IPS-18c (cell line): ENCODE measurements around the gene LIPH.
"Not testable (repeated sequence)": the region's sequence is repeated elsewhere in the genome, so short reads cannot be mapped to it uniquely, and the experiment has no call there.

Experiments used
- H3K4me3 ChIP-seq: 2 replicates; pipeline ENCODE4 v1.7.0; 2013; ENCODE audit warnings: low read depth, mild to moderate bottlenecking, low read length, moderate library complexity; ENCODE audit not compliant: insufficient read depth
- H3K9me3 ChIP-seq: one replicate; pipeline ENCODE4 v1.6.1; 2013; ENCODE audit warnings: mild to moderate bottlenecking, low read length, moderate library complexity; ENCODE audit not compliant: control insufficient read depth, insufficient read depth

LIPH gene

DNA sequence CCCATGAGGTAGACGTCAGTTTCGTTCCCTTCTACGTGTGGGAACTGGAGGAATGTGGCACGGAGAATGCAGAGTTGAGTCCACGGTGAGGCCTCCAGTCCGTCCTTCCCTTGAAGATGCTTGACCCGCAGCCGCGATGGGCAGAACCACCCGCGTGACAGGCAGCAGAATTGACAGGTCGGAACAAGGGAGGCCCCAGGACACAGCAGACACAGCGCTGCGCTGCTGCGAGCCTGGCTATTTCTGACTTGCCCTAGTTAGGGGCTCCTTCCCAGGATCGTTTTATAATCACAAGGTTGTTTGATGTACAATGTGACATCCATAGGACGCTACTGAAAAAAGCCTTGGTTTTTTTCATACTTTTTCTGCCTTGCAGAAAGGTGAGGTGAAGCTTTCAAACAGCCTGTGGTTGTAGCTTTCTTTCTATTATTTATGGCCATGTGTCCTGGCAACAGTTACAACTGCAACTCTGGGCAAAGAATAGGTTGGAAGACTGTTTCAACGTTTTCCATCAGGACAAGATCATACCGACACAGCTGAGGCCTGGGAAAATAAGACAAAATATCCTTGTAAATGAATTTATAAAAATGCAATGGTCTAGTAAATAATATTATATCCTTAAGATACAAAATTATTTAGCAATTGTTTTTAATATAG, 43.9 kb downstream of the LIPH start:
- no peak overlapping the region for H3K4me3 ChIP-seq

DNA sequence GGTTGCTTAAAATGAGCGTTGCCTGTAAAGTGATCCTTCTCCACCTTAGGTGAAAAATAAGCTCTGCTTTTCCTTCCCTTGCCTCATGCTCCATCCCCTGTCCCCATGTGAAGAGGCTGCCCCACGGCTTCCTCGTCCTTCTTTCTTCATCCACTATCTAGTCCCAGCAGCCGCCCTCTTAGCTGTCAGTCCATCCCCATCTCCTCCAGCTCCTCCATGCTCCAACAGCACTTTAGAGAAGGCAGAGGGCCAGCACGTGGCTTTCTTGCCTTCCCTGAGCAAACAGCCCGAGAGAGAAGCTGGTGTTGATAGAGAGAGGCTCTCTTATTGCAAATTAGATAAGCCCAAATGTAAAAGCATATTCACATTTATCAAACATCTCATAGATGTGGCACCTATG, 44.5 kb downstream of the LIPH start:
- H3K4me3 ChIP-seq: no peak overlapping the region
- no peaks in the 10 kb centered on the region for H3K9me3 ChIP-seq

More for the DNA sequence above, 43.9 kb downstream of the LIPH start:
- no peaks in the 10 kb centered on the region for H3K9me3 ChIP-seq

DNA sequence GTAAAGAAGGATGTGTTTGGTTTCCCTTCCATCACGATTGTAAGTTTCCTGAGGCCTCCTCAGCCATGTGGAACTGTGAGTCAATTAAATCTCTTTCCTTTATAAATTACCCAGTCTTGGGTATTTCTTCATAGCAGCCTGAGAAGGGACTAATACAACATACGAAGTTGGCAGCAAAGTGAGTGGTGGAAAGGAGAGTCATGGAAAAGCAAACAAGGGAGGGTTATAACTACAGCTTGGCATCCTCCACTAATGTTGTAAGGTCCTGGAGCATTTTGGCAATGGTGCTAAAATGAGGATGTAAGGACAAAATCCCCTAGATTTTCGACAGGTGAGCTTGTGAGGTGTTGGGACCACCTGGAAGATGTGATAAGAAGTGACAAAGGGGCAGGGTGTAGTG, 47.8 kb downstream of the LIPH start:
- Histone ChIP-seq H3K9me3 (peaks cover 2% of the 10 kb centered on the region), H3K4me3 (no peak overlapping the region)

DNA sequence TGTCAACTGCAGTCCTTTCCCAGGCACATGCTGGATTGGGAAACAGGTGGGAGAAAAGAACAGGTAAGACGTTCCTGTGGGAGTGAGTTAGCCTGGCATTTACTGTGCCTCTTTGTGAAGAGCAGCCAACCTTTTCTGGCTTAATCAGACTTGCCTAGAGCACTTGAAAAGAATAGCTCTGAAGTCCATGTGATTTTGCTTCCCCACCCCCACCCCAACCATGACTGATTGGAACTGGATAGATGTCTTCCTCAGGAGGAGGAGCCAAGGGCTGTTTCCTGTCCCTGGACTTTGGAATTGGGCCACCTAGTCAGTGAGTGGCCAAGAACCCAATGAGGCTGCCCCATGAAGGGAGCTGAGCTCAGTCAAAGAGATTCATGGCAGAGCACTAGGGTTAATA, 48.9 kb downstream of the LIPH start:
- H3K9me3 ChIP-seq: peaks cover 2% of the 10 kb centered on the region
- H3K4me3 ChIP-seq: no peak overlapping the region

DNA sequence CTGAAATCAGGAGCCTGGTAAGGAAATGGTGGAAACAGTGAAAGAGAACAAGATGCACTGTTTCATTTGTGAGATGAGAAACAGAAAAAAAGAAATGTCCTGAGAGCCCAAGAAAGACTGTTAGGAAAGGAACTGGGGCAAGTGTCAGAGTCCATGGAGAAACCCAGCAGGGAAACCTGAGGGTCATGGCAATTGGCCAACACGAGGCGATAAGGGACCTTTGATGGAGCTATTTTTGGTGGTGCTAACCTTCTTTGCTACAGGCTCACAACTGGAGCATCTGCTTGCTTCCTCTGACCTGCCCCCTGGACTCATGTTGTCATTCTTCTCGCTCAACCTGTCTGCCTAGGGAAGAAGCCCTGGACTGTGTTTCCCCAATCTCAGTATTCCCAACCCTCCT, 49.4 kb downstream of the LIPH start:
- no peak overlapping the region for H3K4me3 ChIP-seq

DNA sequence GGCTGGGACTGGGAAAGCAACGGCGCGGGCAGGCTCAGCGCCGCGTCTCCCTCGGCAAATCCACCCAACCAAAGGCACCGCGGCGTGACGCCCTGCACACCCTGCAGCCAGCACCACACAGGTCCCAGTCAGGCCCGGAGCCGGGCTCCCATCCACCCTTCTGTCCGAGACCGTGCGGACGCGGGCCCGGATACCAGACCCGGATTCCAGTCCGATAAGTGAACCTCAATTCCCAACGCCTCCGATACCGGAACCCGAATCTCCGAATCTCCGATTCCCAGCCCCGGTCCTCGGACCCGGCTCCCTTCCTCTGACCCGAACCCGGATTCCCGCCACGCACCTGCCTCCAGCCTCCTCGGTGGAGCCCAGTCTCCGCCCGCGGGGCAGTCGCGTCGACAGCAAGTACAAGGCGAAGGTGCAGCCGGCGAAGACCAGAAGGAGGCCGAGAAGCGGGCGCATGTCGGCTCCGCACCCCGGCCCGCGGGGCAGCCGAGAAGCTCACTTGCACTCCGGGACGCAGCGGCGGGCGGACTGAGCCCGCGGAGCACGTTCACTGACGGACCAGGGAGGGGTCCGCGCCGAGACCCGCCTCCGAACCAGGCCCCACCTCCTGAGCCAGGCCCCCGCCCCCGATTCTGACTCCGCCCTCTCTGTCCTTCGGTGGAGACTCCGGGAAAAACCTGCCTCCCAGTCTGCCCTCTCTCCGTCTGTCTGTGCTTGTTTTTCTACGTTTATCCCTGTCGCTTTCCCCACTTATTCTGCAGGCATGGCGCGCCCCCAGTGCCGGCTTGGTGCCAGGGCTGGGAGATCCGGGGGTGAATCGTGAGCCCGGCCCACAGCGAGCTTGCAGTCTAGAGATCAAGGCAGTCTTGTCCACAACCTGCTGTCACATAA, 53.6 kb downstream of the LIPH start, which contains the start of gene TMEM41A:
TSS of gene TMEM41A (minus strand) at position 533 of the 894 bp plus-strand sequence. CDS start at position 459, 74 bp downstream.
- Histone ChIP-seq H3K4me3 (peak within 1 kb of the TSS; percentile 99), H3K9me3 (peaks cover 2% of the 10 kb centered on the region)

More for the DNA sequence above, 49.4 kb downstream of the LIPH start:
- peaks cover 2% of the 10 kb centered on the region for H3K9me3 ChIP-seq

DNA sequence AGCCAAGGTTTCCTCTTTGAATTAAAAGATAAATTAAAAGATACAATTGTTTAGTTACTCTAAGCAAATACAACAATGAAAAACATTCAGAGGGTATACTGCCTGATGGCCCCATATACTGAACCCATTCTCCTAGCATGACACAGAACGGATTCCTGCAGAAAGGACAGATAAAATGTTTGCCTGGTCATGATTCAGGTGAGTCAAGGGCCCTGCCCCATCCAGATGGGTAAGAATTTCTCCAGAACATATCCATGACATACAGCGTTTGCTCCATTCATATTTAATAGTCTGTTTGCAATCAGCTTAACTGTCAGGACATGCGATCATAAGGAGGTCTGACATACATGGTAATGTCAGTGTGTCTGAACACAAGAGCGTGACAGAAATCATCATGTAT, 62.1 kb downstream of the LIPH start:
- no peaks in the 10 kb centered on the region for H3K9me3 ChIP-seq

DNA sequence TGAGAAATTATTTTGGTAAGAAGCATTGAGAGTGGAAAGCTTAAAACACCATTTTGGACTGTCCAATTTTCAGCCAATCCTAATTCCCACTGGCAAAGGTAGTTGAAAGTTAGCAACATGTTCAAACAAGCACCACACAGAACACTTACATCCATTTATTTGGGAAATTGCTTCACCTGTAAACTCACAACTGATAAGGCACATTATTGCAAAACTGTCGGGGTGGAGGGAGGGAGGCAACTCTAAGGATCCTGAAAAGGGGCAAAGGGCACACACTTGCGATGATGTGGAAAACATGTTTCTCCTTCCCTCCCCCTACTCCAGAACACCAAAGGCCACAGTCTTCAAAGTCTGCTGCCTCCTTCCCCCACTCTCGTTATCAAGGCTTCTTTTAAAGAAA, 62.9 kb downstream of the LIPH start:
- Histone ChIP-seq H3K9me3 (no peaks in the 10 kb centered on the region), H3K4me3 (no peak overlapping the region)

More for the DNA sequence above, 62.1 kb downstream of the LIPH start:
- H3K4me3 ChIP-seq: no peak overlapping the region

DNA sequence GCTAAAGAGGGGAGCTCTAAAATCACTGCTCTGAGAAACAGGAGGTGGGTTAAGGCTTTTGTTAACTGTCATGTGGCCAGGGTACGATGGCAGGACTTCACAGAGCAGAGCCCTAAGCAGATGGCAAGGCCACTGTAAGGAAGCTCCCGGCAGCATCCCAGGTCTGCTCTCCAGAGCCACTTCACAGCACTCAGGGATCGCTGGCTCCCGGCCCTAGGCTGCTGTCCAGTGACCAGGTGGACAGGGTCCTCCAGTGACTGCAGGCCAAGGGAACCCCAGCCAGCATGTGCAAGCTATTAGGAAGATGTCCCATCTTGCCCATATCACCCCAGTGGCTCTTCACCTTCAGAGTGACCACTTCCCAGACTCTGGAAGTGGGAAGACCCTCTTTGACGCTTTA, 63.9 kb downstream of the LIPH start:
- Histone ChIP-seq H3K9me3 (no peaks in the 10 kb centered on the region), H3K4me3 (no peak overlapping the region)

DNA sequence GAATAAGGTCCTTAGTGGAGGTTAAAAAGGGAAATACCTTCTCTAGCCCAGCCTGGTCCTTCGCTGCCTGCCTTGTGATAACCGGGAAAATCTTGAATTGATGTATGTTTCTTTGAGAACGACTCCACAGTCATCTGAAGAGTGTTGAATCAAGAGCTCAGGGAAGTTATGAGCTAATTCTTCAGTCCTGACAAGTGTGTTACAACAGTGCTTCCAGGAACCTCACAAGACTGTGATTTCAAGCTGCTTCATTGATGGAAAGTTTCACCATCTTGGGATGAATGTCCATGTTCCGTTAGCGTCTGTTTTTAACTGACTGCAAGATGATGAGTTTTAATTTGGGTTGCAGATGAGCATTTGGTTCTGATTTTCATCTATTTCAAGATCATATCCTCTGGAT, 66.0 kb downstream of the LIPH start:
- Histone ChIP-seq H3K9me3 (no peaks in the 10 kb centered on the region), H3K4me3 (no peak overlapping the region)

DNA sequence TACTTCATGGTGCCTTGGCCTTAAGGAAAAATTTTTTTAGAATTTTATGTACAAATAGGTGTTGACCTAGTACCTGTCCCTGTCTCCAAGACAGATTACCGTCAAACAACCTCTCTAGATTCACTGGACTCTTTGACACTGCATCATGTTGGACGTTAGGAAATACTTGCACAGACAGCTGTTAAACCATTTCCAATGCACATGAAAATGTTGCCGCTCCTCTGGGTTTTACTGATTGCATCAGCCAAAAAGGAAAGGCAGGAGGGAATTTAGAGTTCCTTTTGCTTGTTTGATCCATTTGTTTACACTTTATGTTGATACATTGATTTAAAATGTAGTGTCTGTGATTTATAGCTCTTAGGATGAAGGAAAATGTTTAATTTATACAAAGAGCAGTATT, 68.1 kb downstream of the LIPH start:
- H3K4me3 ChIP-seq: no peak overlapping the region
- H3K9me3 ChIP-seq: no peaks in the 10 kb centered on the region

DNA sequence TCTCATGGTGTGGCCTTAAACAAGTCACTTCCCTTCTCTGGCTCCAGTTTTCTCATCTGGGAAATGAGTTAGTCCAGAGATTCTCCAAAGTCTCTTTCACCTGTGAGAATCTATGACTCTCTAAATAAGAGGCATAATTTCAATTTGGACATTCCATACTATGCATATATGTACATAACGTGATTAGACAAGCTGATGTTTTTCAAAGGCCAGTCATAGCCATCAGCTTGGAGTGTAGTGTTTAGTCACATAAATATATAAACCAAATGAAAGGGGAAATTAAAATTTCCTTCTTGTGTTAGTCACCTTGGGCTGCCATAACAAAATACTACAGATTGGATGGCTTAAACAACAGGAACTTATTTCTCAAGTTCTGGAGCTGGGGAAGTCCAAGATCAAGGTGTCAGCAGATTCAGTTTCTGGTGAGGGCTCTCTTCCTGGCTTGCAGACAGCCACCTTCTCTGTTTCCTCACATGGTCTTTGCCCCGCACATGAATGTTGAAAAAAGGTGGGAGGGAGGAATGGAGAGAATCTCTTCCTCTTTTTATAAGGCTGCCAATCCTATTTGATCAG, 72.9 kb downstream of the LIPH start:
- no peaks in the 10 kb centered on the region for H3K9me3 ChIP-seq
- no peak overlapping the region for H3K4me3 ChIP-seq

DNA sequence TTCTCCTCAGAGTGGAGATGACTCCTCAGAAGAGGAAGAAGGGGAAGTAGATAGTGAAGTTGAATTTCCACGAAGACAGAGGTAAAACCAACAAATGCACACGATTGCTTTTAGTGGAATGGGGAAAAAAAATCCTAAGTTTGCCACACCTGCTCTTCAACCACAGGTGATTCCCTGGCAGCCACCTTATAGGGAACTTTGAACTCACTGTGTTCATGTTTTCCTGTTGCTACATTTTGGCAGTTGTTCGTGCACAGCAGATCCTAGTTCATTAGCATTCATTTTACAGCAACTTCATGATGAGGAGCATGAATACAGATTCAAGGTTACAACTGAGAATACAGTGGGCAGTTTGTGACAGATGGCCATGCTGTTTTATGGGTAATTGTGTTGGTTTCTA, 75.1 kb downstream of the LIPH start:
- Histone ChIP-seq H3K9me3 (no peaks in the 10 kb centered on the region), H3K4me3 (no peak overlapping the region)

DNA sequence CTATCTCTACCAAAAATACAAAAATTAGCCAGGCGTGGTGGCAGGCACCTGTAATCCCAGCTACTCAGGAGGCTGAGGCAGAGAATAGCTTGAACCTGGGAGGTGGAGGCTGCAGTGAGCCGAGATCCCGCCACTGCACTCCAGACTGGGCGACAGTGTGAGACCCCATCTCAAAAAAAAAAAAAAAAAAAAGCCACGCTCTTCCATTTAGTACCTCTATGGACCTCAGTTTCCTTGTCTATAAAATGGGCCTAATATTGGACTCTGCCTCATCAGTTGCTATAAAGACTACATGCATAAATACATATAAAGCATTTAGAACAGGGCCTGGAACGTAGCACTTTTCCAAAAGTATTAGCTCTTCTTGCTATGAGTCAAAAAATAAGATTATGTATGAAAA, 77.5 kb downstream of the LIPH start:
- H3K4me3 ChIP-seq, H3K9me3 ChIP-seq: not testable (repeated sequence)

DNA sequence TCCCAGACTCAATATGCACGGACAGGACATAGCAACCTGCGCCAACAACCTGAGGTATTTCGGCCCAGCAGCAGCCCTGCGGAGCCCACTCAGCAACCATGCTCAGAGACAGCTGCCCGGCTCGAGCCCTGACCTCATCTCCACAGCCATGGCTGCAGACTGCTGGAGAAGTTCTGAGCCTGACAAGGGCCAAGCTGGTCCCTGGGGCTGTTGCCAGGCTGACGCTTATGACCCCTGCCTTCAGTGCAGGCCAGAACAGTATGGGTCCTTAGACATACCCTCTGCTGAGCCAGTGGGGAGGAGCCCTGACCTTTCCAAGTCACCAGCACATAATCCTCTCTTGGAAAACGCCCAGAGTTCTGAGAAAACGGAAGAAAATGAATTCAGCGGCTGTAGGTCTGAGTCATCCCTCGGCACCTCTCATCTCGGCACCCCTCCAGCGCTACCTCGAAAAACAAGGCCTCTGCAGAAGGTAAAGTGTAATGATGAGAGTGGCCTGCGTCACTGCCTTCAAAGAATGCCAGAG, 79.0 kb downstream of the LIPH start:
- peaks cover 2% of the 10 kb centered on the region for H3K9me3 ChIP-seq

DNA sequence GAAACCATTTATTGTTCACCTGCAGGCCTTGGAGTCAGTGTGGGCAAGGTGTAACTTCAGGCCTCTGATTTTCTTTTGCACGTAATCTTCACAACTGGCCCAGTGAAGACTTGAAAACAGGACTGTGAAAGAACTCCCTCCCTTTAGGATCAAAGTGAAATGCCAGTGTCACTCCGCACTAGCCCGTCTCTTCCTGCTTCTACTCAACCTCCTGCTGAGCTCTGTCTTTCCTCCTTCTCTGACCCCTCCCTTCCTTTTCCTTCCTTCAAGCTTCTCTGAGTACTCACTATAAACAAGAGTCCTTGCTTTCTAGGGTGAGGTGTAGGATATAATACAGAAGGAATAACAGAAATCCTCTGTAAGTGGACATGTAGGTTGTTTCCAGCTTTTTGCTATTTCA, 82.1 kb downstream of the LIPH start:
- Histone ChIP-seq H3K9me3 (peaks cover 2% of the 10 kb centered on the region), H3K4me3 (no peak overlapping the region)

More for the DNA sequence above, 79.0 kb downstream of the LIPH start:
- H3K4me3 ChIP-seq: no peak overlapping the region

DNA sequence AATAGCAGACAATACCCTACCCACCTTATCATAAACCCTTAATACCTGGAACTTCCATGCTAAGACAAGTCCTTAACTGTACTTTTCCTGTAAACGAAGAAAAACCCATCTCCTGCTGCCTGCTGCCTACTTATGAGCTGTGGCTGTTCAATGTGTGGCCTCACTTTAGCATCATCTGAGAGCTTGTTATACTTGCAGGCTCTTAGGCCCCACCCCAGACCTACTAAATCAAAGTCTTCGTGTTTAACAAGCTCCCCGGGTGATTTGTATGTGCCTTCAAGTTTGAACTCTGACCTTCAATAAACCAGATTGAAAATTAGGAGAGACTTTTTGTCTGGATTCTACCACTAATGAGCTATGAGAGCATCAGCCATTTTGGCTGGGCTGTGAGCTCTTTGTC, 82.8 kb downstream of the LIPH start:
- no peak overlapping the region for H3K4me3 ChIP-seq
- H3K9me3 ChIP-seq: peaks cover 2% of the 10 kb centered on the region

DNA sequence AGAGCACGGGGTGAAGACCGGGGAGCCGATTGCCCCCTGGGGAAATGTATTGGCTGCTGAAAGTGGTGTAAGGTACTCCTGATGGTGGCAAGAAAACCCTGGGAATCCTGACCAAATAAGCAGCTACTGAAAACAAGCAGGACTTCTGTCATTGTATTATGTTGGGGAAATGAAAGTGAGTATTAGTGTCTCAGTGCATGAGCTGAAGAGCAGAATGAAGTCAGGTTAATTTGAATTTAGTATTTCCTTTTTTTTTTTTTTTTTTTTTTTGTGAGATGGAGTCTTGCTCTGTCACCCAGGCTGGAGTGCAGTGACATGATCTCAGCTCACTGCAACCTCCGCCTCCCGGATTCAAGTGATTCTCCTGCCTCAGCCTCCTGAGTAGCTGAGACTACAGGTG, 86.3 kb downstream of the LIPH start:
- not testable (repeated sequence) for H3K9me3 ChIP-seq, H3K4me3 ChIP-seq
